WTC11 (cell line): ENCODE measurements around the gene ELP4. TPM values are rescaled to one million over a fixed set of nuclear protein-coding genes. Genes with fewer than 3 reads are reported as not detected.

Source experiments
- ATAC-seq: fragments of 200-7000 bp; cut with Tn5 transposase; 2 replicates; pipeline ENCODE4 v1.10.0; 2021; ENCODE audit warnings: mild to moderate bottlenecking, moderate library complexity
- CTCF ChIA-PET: fragments of 300-600 bp; sonication (Branson Sonifier 250); formaldehyde crosslinking; loops from one replicate; lab custom pipeline; 2021; ENCODE audit warnings: antibody characterized with exemption; lab: Charles Lee
- POLR2A ChIA-PET: fragments of 350-600 bp; sonication (Branson Sonifier 250); formaldehyde crosslinking; loops from one replicate; lab custom pipeline; 2021; ENCODE audit warnings: antibody characterized with exemption; lab: Charles Lee
- DNase-seq: peaks from one replicate; pipeline ENCODE4 v3.0.0; 2021; ENCODE audit warnings: low spot score
- H3K27ac Mint-ChIP-seq: 2 replicates; pipeline ENCODE4 v1.8.0; 2021; ENCODE audit warnings: mixed read lengths
- H3K27me3 Mint-ChIP-seq: 2 replicates; pipeline ENCODE4 v1.8.0; 2021; ENCODE audit warnings: low read depth, mild to moderate bottlenecking, moderate library complexity, mixed read lengths
- H3K36me3 Mint-ChIP-seq: 2 replicates; pipeline ENCODE4 v1.8.0; 2021; ENCODE audit warnings: mixed read lengths
- H3K4me1 Mint-ChIP-seq: 2 replicates; pipeline ENCODE4 v1.8.0; 2022; ENCODE audit warnings: mixed read lengths
- H3K4me3 Mint-ChIP-seq: 2 replicates; pipeline ENCODE4 v1.8.0; 2021; ENCODE audit warnings: mild to moderate bottlenecking, moderate library complexity, mixed read lengths
- H3K9me3 Mint-ChIP-seq: 2 replicates; pipeline ENCODE4 v1.8.0; 2021; ENCODE audit warnings: mixed read lengths
- AFF4 ChIP-seq: sonication (generic); formaldehyde crosslinking; IDR thresholded peaks from 2 replicates; pipeline ENCODE4 v1.8.1; 2023; ENCODE audit warnings: mild to moderate bottlenecking, missing genetic modification reagents, borderline replicate concordance
- ATF6 ChIP-seq: sonication (generic); formaldehyde crosslinking; IDR thresholded peaks from 2 replicates; pipeline ENCODE4 v1.8.1; 2023; ENCODE audit warnings: mild to moderate bottlenecking, missing genetic modification reagents
- CREM ChIP-seq: sonication (generic); formaldehyde crosslinking; IDR thresholded peaks from 2 replicates; pipeline ENCODE4 v1.8.1; 2022; ENCODE audit warnings: mild to moderate bottlenecking, missing genetic modification reagents, moderate library complexity
- FOXK1 ChIP-seq: sonication (generic); formaldehyde crosslinking; IDR thresholded peaks from 2 replicates; pipeline ENCODE4 v1.8.0; 2022; ENCODE audit warnings: mild to moderate bottlenecking, moderate library complexity, missing genetic modification reagents
- GABPB1 ChIP-seq: sonication (generic); formaldehyde crosslinking; IDR thresholded peaks from 2 replicates; pipeline ENCODE4 v1.8.1; 2023; ENCODE audit warnings: mild to moderate bottlenecking, missing genetic modification reagents
- HMGA2 ChIP-seq: fragments of 250-450 bp; sonication (Bioruptor Pico); IDR thresholded peaks from 2 replicates; pipeline ENCODE4 v1.4.0; 2021; ENCODE audit warnings: mild to moderate bottlenecking, moderate library complexity
- HMGXB4 ChIP-seq: sonication (generic); formaldehyde crosslinking; IDR thresholded peaks from 2 replicates; pipeline ENCODE4 v1.8.1; 2023; ENCODE audit warnings: mild to moderate bottlenecking, moderate library complexity, missing genetic modification reagents
- IRF1 ChIP-seq: sonication (generic); formaldehyde crosslinking; IDR thresholded peaks from 2 replicates; pipeline ENCODE4 v1.8.0; 2023; ENCODE audit warnings: missing genetic modification reagents
- IRF2 ChIP-seq: sonication (generic); formaldehyde crosslinking; IDR thresholded peaks from 2 replicates; pipeline ENCODE4 v1.8.0; 2022; ENCODE audit warnings: low read depth, missing genetic modification reagents, borderline replicate concordance
- MYBL2 ChIP-seq: sonication (generic); formaldehyde crosslinking; IDR thresholded peaks from 2 replicates; pipeline ENCODE4 v1.8.1; 2023; ENCODE audit warnings: mild to moderate bottlenecking, moderate library complexity, missing genetic modification reagents
- NFYB ChIP-seq: sonication (generic); formaldehyde crosslinking; conservative IDR thresholded peaks from 2 replicates; pipeline ENCODE4 v1.8.0; 2022; ENCODE audit warnings: low read depth, missing genetic modification reagents
- OVOL2 ChIP-seq: fragments of 250-450 bp; sonication (Bioruptor Pico); IDR thresholded peaks from 2 replicates; pipeline ENCODE4 v1.9.0; 2021; ENCODE audit warnings: mild to moderate bottlenecking, borderline replicate concordance
- PREB ChIP-seq: sonication (generic); formaldehyde crosslinking; IDR thresholded peaks from 2 replicates; pipeline ENCODE4 v1.8.1; 2022; ENCODE audit warnings: mild to moderate bottlenecking, missing genetic modification reagents, moderate library complexity, borderline replicate concordance
- ZBTB21 ChIP-seq: sonication (generic); formaldehyde crosslinking; IDR thresholded peaks from 2 replicates; pipeline ENCODE4 v1.8.1; 2023; ENCODE audit warnings: mild to moderate bottlenecking, missing genetic modification reagents, borderline replicate concordance
- ZNF317 ChIP-seq: sonication (generic); formaldehyde crosslinking; IDR thresholded peaks from 2 replicates; pipeline ENCODE4 v1.8.1; 2023; ENCODE audit warnings: low read depth, mild to moderate bottlenecking, moderate library complexity, missing genetic modification reagents, borderline replicate concordance
- ZNF396 ChIP-seq: fragments of 250-450 bp; sonication (Bioruptor Pico); IDR thresholded peaks from 2 replicates; pipeline ENCODE4 v1.8.0; 2021; ENCODE audit warnings: mild to moderate bottlenecking, moderate library complexity, borderline replicate concordance
- ZNF671 ChIP-seq: fragments of 250-450 bp; sonication (Bioruptor Pico); IDR thresholded peaks from 2 replicates; pipeline ENCODE4 v1.8.0; 2021; ENCODE audit warnings: mild to moderate bottlenecking
- total RNA-seq: library from RNA; stranded (reverse); gene quantifications from 3 replicates; pipeline ENCODE4 v1.2.3, GENCODE V29; 2021

ELP4 gene
- total RNA-seq, 1 experiment from 2014 or later = 14.6 TPM

GRCh38 chr11:31817621-31818424 is 308.3 kb downstream of the ELP4 start:
- peaks cover 100% of the 10 kb centered on the region for H3K27me3 Mint-ChIP-seq

GRCh38 chr11:31818425-31818755 is 308.8 kb downstream of the ELP4 start:
- H3K9me3 Mint-ChIP-seq = no peaks in the 10 kb centered on the region
- POLR2A ChIA-PET = no interaction called here
- CTCF ChIA-PET = interaction anchor here (1.3 to 5.7 kb wide), 6 partner anchors 16 to 140 kb away, joined by 3 to 54 read pairs (median 13); no protein-coding TSS in a partner anchor
- H3K27me3 Mint-ChIP-seq = peaks cover 100% of the 10 kb centered on the region
- DNase-seq (no peak), ATAC-seq (no peak)
- H3K4me3 Mint-ChIP-seq = peak overlapping the region; percentile 70
- H3K27ac Mint-ChIP-seq = no peak overlapping the region
- H3K36me3 Mint-ChIP-seq = no peaks in the 10 kb centered on the region
- peaks cover 68% of the 10 kb centered on the region for H3K4me1 Mint-ChIP-seq
- TF ChIP-seq IRF1 (no peak), PREB (CRISPR knock-in tag) (no peak), OVOL2 (CRISPR knock-in tag) (no peak), ZBTB21 (CRISPR knock-in tag) (no peak), ZNF396 (no peak), MYBL2 (CRISPR knock-in tag) (no peak), ZNF671 (CRISPR knock-in tag) (no peak), HMGA2 (CRISPR knock-in tag) (no peak), ATF6 (CRISPR knock-in tag) (no peak), HMGXB4 (CRISPR knock-in tag) (no peak)

More at GRCh38 chr11:31817621-31818424, 308.3 kb downstream of the ELP4 start:
- H3K9me3 Mint-ChIP-seq = no peaks in the 10 kb centered on the region
- DNase-seq (peak; percentile 76), ATAC-seq (peak; percentile 15)
- ChIA-PET CTCF (interaction anchor here (0.9 to 5.7 kb wide), 9 partner anchors 12 to 189 kb away, joined by 3 to 54 read pairs (median 5); no protein-coding TSS in a partner anchor), POLR2A (interaction anchor here (1.0 kb wide), 1 partner anchor 21 kb away, joined by 4 read pairs; no protein-coding TSS in a partner anchor)
- H3K36me3 Mint-ChIP-seq = no peaks in the 10 kb centered on the region
- peaks cover 63% of the 10 kb centered on the region for H3K4me1 Mint-ChIP-seq
- H3K27ac Mint-ChIP-seq = no peak overlapping the region
- peak overlapping the region; percentile 70 for H3K4me3 Mint-ChIP-seq
- TF ChIP-seq NFYB (CRISPR knock-in tag) (peak; percentile 44; the same call in 1 of the 2 replicates), GABPB1 (no peak), ZNF317 (0 out of 2 replicates have a peak, but pooled peaks have one; percentile 19), AFF4 (CRISPR knock-in tag) (no peak), FOXK1 (CRISPR knock-in tag) (no peak), HMGXB4 (CRISPR knock-in tag) (0 out of 2 replicates have a peak, but pooled peaks have one; percentile 28), IRF2 (CRISPR knock-in tag) (no peak), CREM (CRISPR knock-in tag) (peak; percentile 52; the same call in 1 of the 2 replicates)
